ENCODE data around the gene PLAGL1. TPM values are rescaled to one million over a fixed set of nuclear protein-coding genes. Genes with fewer than 3 reads are reported as not detected.
A peak's percentile ranks its signal among the peaks of the same experiment; 100 is the strongest.
"Not testable (repeated sequence)": the region's sequence is repeated elsewhere in the genome, so short reads cannot be mapped to it uniquely, and the experiment has no call there.

PLAGL1 gene
- 4.5 TPM for polyA plus RNA-seq

GRCh38 chr6:144008120-144008811, at the start of gene PLAGL1:
Gene PLAGL1 (minus strand): TSS chr6:144008259. CDS start chr6:143948136, 60,123 bp downstream.
- no peaks in the 10 kb centered on the region for H3K36me3 Mint-ChIP-seq
- H3K4me3 Mint-ChIP-seq, result peak within 1 kb of the TSS; percentile 62 to 80 (median 73)
- H3K4me1 Mint-ChIP-seq, result peaks cover 0 to 4% (median 0%) of the 10 kb centered on the region in 3 donors
- H3K27ac Mint-ChIP-seq, result no peak within 1 kb of the TSS
- peaks cover 3% of the 10 kb centered on the region for H3K27me3 Mint-ChIP-seq
- H3K9me3 Mint-ChIP-seq, result peaks cover 0 to 2% (median 0%) of the 10 kb centered on the region in 3 donors

DNA sequence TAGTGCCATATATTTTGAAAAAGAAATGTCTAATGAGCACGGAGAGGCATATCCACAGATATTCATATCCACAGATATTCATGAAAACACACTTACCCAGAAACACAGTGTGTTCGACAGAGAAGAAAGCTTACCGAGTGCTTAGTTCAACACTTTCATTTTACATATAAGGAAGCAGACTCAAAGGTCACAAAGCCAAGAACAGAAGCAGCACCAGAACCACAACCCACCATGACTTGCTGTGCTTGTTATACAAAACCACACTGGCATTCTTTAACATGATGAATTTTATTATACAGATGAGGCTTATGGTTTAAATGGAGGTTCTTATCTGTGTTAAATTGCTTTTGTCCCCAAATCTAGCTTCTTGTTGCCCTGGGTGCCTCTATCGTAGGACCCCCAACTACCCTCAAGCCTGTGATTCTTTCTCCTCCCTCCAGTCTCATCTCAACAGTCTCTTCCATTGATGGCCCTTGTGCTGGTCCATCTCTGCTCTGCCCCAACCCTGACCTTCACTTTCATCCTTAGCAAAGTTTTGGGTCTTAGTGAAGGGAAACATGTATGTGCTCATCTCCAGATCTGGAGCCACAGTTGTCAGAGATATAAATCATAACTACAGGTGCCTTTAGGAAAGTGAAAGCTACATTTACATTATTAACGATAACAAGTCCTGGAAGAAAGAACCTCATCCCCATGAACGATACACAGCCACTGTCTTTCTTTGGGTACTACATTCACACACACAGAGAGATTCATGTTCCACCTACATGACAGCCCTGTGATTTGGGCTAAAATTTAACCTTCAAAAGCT, 47.3 kb upstream of the PLAGL1 start:
- H3K4me3 Mint-ChIP-seq, result peak overlapping the region; percentile 36 to 93 (median 82)
- no peaks in the 10 kb centered on the region for H3K36me3 Mint-ChIP-seq
- H3K27ac Mint-ChIP-seq, result peak overlapping the region; percentile 4 to 64 (median 24)
- peaks cover 10 to 27% (median 27%) of the 10 kb centered on the region in 3 donors for H3K4me1 Mint-ChIP-seq
- no peaks in the 10 kb centered on the region for H3K27me3 Mint-ChIP-seq
- H3K9me3 Mint-ChIP-seq, result no peaks in the 10 kb centered on the region

- Mint-ChIP-seq H3K27me3 (no peaks in the 10 kb centered on the region), H3K9me3 (no peaks in the 10 kb centered on the region), H3K4me1 (peaks cover 10 to 27% (median 27%) of the 10 kb centered on the region in 3 donors), H3K4me3 (no peak overlapping the region), H3K36me3 (no peaks in the 10 kb centered on the region), H3K27ac (no peak overlapping the region)
These were observed 45.5 kb upstream of the PLAGL1 start for GRCh38 chr6:144053601-144054000.

GRCh38 chr6:144052488-144052887, 44.4 kb upstream of the PLAGL1 start:
- Mint-ChIP-seq H3K27me3 (no peaks in the 10 kb centered on the region), H3K4me1 (peaks cover 10 to 20% (median 18%) of the 10 kb centered on the region in 3 donors), H3K9me3 (no peaks in the 10 kb centered on the region), H3K27ac (no peak overlapping the region), H3K4me3 (no peak overlapping the region), H3K36me3 (no peaks in the 10 kb centered on the region)

- Mint-ChIP-seq H3K9me3 (no peaks in the 10 kb centered on the region), H3K27me3 (no peaks in the 10 kb centered on the region), H3K4me3 (no peak overlapping the region), H3K36me3 (no peaks in the 10 kb centered on the region), H3K4me1 (peaks cover 2 to 3% (median 3%) of the 10 kb centered on the region in 3 donors), H3K27ac (no peak overlapping the region)
These were observed 41.3 kb upstream of the PLAGL1 start for GRCh38 chr6:144049386-144049785.

GRCh38 chr6:144047688-144048087, 39.6 kb upstream of the PLAGL1 start:
- Mint-ChIP-seq H3K4me3 (no peak overlapping the region), H3K36me3 (no peaks in the 10 kb centered on the region), H3K27me3 (no peaks in the 10 kb centered on the region), H3K27ac (no peak overlapping the region), H3K9me3 (no peaks in the 10 kb centered on the region), H3K4me1 (no peaks in the 10 kb centered on the region)

GRCh38 chr6:144046672-144047071, 38.6 kb upstream of the PLAGL1 start:
- H3K27me3 Mint-ChIP-seq, H3K4me3 Mint-ChIP-seq, H3K9me3 Mint-ChIP-seq, H3K27ac Mint-ChIP-seq, H3K4me1 Mint-ChIP-seq, H3K36me3 Mint-ChIP-seq: not testable (repeated sequence)

- H3K4me3 Mint-ChIP-seq, H3K4me1 Mint-ChIP-seq: not testable (repeated sequence)
These were observed 36.9 kb upstream of the PLAGL1 start for GRCh38 chr6:144044989-144045388.

DNA sequence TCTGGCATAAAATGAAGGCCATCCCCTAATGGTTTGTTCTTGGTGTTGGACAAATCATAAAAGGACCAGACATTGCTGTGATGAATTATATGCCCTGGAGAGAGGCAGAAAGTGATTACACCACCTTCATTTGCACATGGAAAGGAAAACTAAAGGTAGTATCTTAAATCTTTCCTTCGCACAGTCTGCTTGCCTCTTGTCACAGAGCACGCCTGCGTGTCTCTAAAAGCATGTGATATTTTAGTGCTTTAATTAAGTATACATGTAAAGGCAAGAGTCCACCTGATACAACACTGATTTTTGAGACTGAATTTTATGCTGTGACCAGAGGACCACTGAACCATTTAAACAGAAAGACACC, 28.8 kb upstream of the PLAGL1 start:
- Mint-ChIP-seq H3K36me3 (peaks cover 4% of the 10 kb centered on the region), H3K4me3 (peak overlapping the region in 2 of 4 donors; percentile 14 to 72), H3K27me3 (no peaks in the 10 kb centered on the region), H3K27ac (no peak overlapping the region), H3K4me1 (peaks cover 5 to 10% (median 8%) of the 10 kb centered on the region in 3 donors), H3K9me3 (peaks cover 0 to 9% (median 2%) of the 10 kb centered on the region in 3 donors)

More at GRCh38 chr6:144044989-144045388, 36.9 kb upstream of the PLAGL1 start:
- H3K9me3 Mint-ChIP-seq, H3K27ac Mint-ChIP-seq, H3K36me3 Mint-ChIP-seq, H3K27me3 Mint-ChIP-seq: not testable (repeated sequence)

GRCh38 chr6:144036064-144036834, 28.2 kb upstream of the PLAGL1 start:
- Mint-ChIP-seq H3K9me3 (peaks cover 0 to 9% (median 2%) of the 10 kb centered on the region in 3 donors), H3K36me3 (peaks cover 4% of the 10 kb centered on the region), H3K27me3 (no peaks in the 10 kb centered on the region), H3K27ac (no peak overlapping the region), H3K4me1 (peaks cover 5 to 10% (median 8%) of the 10 kb centered on the region in 3 donors), H3K4me3 (peak overlapping the region in 3 of 4 donors; percentile 23 to 72 (median 49))

GRCh38 chr6:144035416-144035815, 27.4 kb upstream of the PLAGL1 start:
- no peak overlapping the region for H3K4me3 Mint-ChIP-seq
- no peaks in the 10 kb centered on the region for H3K27me3 Mint-ChIP-seq
- H3K9me3 Mint-ChIP-seq, result peaks cover 0 to 9% (median 2%) of the 10 kb centered on the region in 3 donors
- H3K36me3 Mint-ChIP-seq, result peaks cover 2% of the 10 kb centered on the region
- peaks cover 5 to 10% (median 8%) of the 10 kb centered on the region in 3 donors for H3K4me1 Mint-ChIP-seq
- H3K27ac Mint-ChIP-seq, result no peak overlapping the region

GRCh38 chr6:144033816-144034735, 26.0 kb upstream of the PLAGL1 start:
- no peaks in the 10 kb centered on the region for H3K27me3 Mint-ChIP-seq
- peaks cover 5 to 10% (median 8%) of the 10 kb centered on the region in 3 donors for H3K4me1 Mint-ChIP-seq
- peaks cover 2% of the 10 kb centered on the region for H3K36me3 Mint-ChIP-seq
- peaks cover 0 to 9% (median 2%) of the 10 kb centered on the region in 3 donors for H3K9me3 Mint-ChIP-seq
- no peak overlapping the region for H3K4me3 Mint-ChIP-seq
- H3K27ac Mint-ChIP-seq, result no peak overlapping the region

DNA sequence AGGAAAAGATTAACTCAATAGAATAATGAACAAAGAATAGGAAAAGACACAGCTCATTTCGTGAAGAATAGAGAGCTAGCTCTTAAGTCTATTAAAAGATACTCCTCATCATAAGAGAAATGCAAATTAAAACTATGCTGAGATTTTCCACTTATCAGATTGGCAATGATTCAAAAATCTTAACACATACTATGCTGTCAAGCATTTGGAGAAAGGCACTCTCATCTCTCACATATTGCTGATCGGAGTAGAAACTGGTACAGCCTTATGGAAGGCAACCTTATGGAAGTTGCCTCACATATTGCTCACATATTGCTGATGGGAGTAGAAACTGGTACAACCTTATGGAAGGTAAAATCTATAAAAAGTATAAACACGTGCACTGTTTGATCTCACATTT, 21.4 kb upstream of the PLAGL1 start:
- no peaks in the 10 kb centered on the region for H3K4me1 Mint-ChIP-seq
- peaks cover 0 to 9% (median 2%) of the 10 kb centered on the region in 3 donors for H3K9me3 Mint-ChIP-seq
- H3K27ac Mint-ChIP-seq, result no peak overlapping the region
- H3K27me3 Mint-ChIP-seq, result no peaks in the 10 kb centered on the region
- peaks cover 2% of the 10 kb centered on the region for H3K36me3 Mint-ChIP-seq
- H3K4me3 Mint-ChIP-seq, result no peak overlapping the region

DNA sequence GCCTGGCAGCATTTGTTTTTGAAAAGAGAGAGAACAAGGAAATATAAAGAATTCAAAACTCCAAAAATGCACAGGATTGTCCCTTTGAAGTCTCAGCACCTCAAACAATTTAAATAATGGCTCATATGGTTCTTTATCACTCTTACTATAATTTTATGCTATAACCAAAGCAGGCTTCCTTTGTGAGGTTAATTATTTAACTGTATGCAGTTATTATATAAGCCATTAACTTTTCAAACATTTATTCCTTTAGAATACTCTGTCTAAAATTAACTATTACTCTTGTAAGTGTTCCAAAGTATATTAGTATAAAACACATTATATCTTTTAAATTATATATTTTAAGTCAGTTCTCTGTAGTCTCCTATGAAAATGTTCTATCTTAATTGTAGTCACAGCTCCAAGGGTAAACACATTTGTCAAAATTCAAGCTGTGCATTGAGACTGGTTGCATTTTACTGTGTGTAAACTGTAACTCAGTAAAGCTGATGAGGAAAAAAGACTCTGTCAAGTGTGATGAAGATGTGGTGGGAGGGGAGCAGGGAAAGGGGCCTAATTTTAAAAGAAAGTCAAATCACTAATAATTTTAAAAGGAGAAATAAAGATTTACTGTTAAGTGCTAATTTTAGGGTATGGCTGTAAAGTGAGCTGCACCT, 20.0 kb upstream of the PLAGL1 start:
- no peaks in the 10 kb centered on the region for H3K27me3 Mint-ChIP-seq
- H3K4me3 Mint-ChIP-seq, result no peak overlapping the region
- H3K4me1 Mint-ChIP-seq, result no peaks in the 10 kb centered on the region
- H3K27ac Mint-ChIP-seq, result no peak overlapping the region
- no peaks in the 10 kb centered on the region for H3K36me3 Mint-ChIP-seq
- H3K9me3 Mint-ChIP-seq, result peaks cover 0 to 2% (median 2%) of the 10 kb centered on the region in 3 donors
